ENCODE results near the gene CEACAM8. TPM values are rescaled to one million over a fixed set of nuclear protein-coding genes. Genes with fewer than 3 reads are reported as not detected.
"Not testable (repeated sequence)": the region's sequence is repeated elsewhere in the genome, so short reads cannot be mapped to it uniquely, and the experiment has no call there.

Gene CEACAM8
- total and polyA plus RNA-seq, 2 donors (not counting 3 experiments of a cell fraction or from before 2014, with no cell fraction given): not detected

DNA sequence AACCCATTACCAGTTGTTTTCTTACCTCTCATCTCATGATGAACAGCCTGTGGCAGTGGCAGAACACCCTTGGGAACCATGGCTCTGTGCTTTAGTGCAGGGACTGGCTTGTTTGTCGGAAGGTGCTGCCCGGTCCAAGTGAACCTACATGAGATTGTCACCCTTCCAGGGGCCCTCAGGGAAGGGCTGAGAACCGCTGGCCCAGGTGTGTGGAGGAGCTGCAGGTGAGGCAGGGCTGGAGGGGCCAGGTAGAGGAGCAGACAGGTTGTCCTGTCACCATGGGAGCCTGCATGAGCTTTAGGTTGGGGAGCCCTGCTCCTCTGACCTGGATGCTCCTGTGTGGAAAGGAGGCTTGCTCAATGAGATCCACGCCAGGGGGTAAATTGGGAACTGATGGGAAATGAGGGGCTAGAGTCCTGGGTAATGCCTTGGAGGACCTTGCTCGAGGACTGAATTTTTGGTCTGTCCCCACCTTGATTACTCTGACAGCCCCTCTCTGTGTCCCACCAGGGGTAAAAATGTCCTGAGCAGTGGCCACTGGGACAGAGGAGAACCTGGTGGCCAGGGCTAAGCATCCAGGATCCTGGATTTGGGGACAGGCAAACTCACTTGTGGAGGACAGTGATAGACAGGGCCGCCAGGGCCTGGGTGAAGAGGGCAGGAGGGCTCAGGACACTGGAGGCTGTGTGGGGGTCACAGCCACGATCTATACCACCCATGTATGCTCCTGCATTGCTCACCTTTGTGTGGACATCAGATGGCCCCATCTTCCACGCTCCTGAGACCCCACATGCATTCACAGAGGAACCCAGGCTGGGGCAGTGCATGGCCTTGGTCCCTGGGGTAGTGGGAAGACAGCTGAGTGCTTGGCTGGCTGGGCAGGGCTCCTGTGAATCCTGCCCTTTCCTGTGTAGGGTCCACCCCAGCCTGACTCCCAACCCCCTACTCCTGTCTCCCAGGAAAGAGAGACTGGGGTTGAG lies 42.3 kb downstream of the CEACAM8 start:
- no peak overlapping the region for H3K4me2 ChIP-seq (ENCODE audit: insufficient read depth, low read length)
- no peak overlapping the region for H2AFZ ChIP-seq (ENCODE audit: low read depth, low read length)
- H3K4me1 ChIP-seq (ENCODE audit: control insufficient read depth, extremely low read depth, insufficient read depth, low read length): no peaks in the 10 kb centered on the region
- H3K4me3 ChIP-seq (replicated peaks in 1 of 3; ENCODE audit: insufficient read depth in 1 of 3, low read depth in 1 of 3, low read length in 3 of 3): no peak overlapping the region
- dilution Hi-C loops (cut with MboI; ENCODE audit: extremely low pct_ligation_motif_present, low sequenced_read_pairs): no loop called here
- no peak overlapping the region for H3K9ac ChIP-seq (replicated peaks; ENCODE audit: extremely low read depth, insufficient read depth, low read length)
- H3K9me1 ChIP-seq (replicated peaks; ENCODE audit: control insufficient read depth, extremely low read depth, insufficient read depth, low read length): no peaks in the 10 kb centered on the region
- CTCF ChIA-PET: no interaction called here
- FAIRE-seq (no peak), DNase-seq (ENCODE audit: low read depth, low spot score) (no peak)
- no peak overlapping the region for H3K27ac ChIP-seq (ENCODE audit: insufficient read depth, low read depth, low read length)
- intact Hi-C loops (cut with micrococcal nuclease): no loop called here
- H3K27me3 ChIP-seq (ENCODE audit: control insufficient read depth in 2 of 2, insufficient read depth in 2 of 2, low read length in 2 of 2): no peaks in the 10 kb centered on the region
- H3K9me3 ChIP-seq (replicated peaks; ENCODE audit: control insufficient read depth, insufficient read depth, low read length): no peaks in the 10 kb centered on the region
- TF ChIP-seq GATA2 (IDR thresholded peaks at IDR 0.05; ENCODE audit: insufficient read depth, insufficient read length, low read depth, low read length): no peak
- TF ChIP-seq MYC (IDR thresholded peaks at IDR 0.05; ENCODE audit: low read depth, low read length): no peak
- TF ChIP-seq JUN (IDR thresholded peaks at IDR 0.05; ENCODE audit: borderline replicate concordance, insufficient read depth, insufficient read length, low read depth): no peak
- no peak for TF ChIP-seq EZH2 (IDR thresholded peaks at IDR 0.05; ENCODE audit: borderline replicate concordance, low read depth, low read length, severe bottlenecking)
- no peak for TF ChIP-seq POLR2AphosphoS5 (IDR thresholded peaks at IDR 0.05; ENCODE audit: insufficient read depth, low read depth, low read length)
- TF ChIP-seq MAX (IDR thresholded peaks at IDR 0.05; ENCODE audit: insufficient read depth, insufficient read length): no peak
- no peak for TF ChIP-seq CTCF (IDR thresholded peaks at IDR 0.05; ENCODE audit: extremely low read depth in 1 of 2, insufficient read depth in 1 of 2, low read depth in 1 of 2, low read length in 2 of 2)
- no peak for TF ChIP-seq POLR2A (IDR thresholded peaks at IDR 0.05; ENCODE audit: low read depth, low read length)
- TF ChIP-seq FOS (IDR thresholded peaks at IDR 0.05; ENCODE audit: borderline replicate concordance, insufficient read depth, low read length): no peak
- no peaks in the 10 kb centered on the region for H4K20me1 ChIP-seq (replicated peaks; ENCODE audit: control insufficient read depth, extremely low read depth, insufficient read depth, low read length)
- POLR2A ChIA-PET: no interaction called here
- BruUV-seq (replicated peaks): no TSS peak
- H3K79me2 ChIP-seq (ENCODE audit: control insufficient read depth, insufficient read depth, low read length): no peaks in the 10 kb centered on the region
- H3K36me3 ChIP-seq (ENCODE audit: control insufficient read depth in 2 of 2, extremely low read depth in 1 of 2, insufficient read depth in 2 of 2, low read length in 2 of 2): no peaks in the 10 kb centered on the region

- intact Hi-C loops (cut with micrococcal nuclease); H3K4me1 ChIP-seq (ENCODE audit: control insufficient read depth, extremely low read depth, insufficient read depth, low read length); FAIRE-seq; H3K27ac ChIP-seq (ENCODE audit: insufficient read depth, low read depth, low read length); CTCF ChIA-PET; H3K4me3 ChIP-seq (replicated peaks in 1 of 3; ENCODE audit: insufficient read depth in 1 of 3, low read depth in 1 of 3, low read length in 3 of 3); H2AFZ ChIP-seq (ENCODE audit: low read depth, low read length); H3K36me3 ChIP-seq (ENCODE audit: control insufficient read depth in 2 of 2, extremely low read depth in 1 of 2, insufficient read depth in 2 of 2, low read length in 2 of 2); BruUV-seq (replicated peaks); H3K9ac ChIP-seq (replicated peaks; ENCODE audit: extremely low read depth, insufficient read depth, low read length); H3K9me1 ChIP-seq (replicated peaks; ENCODE audit: control insufficient read depth, extremely low read depth, insufficient read depth, low read length); POLR2A ChIA-PET; H4K20me1 ChIP-seq (replicated peaks; ENCODE audit: control insufficient read depth, extremely low read depth, insufficient read depth, low read length); H3K27me3 ChIP-seq (ENCODE audit: control insufficient read depth in 2 of 2, insufficient read depth in 2 of 2, low read length in 2 of 2); dilution Hi-C loops (cut with MboI; ENCODE audit: extremely low pct_ligation_motif_present, low sequenced_read_pairs); H3K4me2 ChIP-seq (ENCODE audit: insufficient read depth, low read length); H3K9me3 ChIP-seq (replicated peaks; ENCODE audit: control insufficient read depth, insufficient read depth, low read length); H3K79me2 ChIP-seq (ENCODE audit: control insufficient read depth, insufficient read depth, low read length); DNase-seq (ENCODE audit: low read depth, low spot score): not testable (repeated sequence)
These were observed 44.2 kb downstream of the CEACAM8 start for GRCh38 chr19:42550521-42550920.

All from endothelial cell of umbilical vein (primary cell).